HepG2 (cell line): ENCODE measurements around the gene INAFM1. TPM values are rescaled to one million over a fixed set of nuclear protein-coding genes. Genes with fewer than 3 reads are reported as not detected.

Experiments
- AHDC1 ChIP-seq: sonication (generic); formaldehyde crosslinking; IDR thresholded peaks from 2 replicates; pipeline ENCODE4 v1.5.1; 2020; ENCODE audit warnings: mild to moderate bottlenecking, missing genetic modification reagents, borderline replicate concordance
- CTCF ChIP-seq: sonication (generic); formaldehyde crosslinking; IDR thresholded peaks from 2 replicates; pipeline ENCODE4 v1.5.0; 2020; ENCODE audit warnings: mild to moderate bottlenecking, missing genetic modification reagents, moderate library complexity
- HDAC1 ChIP-seq: sonication (generic); formaldehyde crosslinking; IDR thresholded peaks from 2 replicates; pipeline ENCODE4 v1.5.1; 2020; ENCODE audit warnings: mild to moderate bottlenecking, missing genetic modification reagents
- JDP2 ChIP-seq: sonication (generic); formaldehyde crosslinking; IDR thresholded peaks from 2 replicates; pipeline ENCODE4 v1.8.1; 2022; ENCODE audit warnings: missing genetic modification reagents, borderline replicate concordance
- KAT8 ChIP-seq: IDR thresholded peaks from 2 replicates; pipeline ENCODE4 v1.6.1; 2016; ENCODE audit warnings: missing genetic modification reagents, missing compliant biosample characterization
- KLF16 ChIP-seq, 2 experiments: sonication (generic) in 1 of 2; formaldehyde crosslinking in 1 of 2; IDR thresholded peaks; 2 replicates each; pipeline versions ENCODE4 v1.6.1 to v1.8.0; 2016 to 2023; ENCODE audit warnings: missing genetic modification reagents in 2 of 2, missing compliant biosample characterization in 1 of 2
- MAFK ChIP-seq, 2 experiments: IDR thresholded peaks in 1 of 2; conservative IDR thresholded peaks in 1 of 2; 2 replicates each; pipeline ENCODE4 v1.6.1; 2011; ENCODE audit warnings: improper control_type of control experiment in 2 of 2, low read length in 2 of 2
- MXD4 ChIP-seq: IDR thresholded peaks from 2 replicates; pipeline ENCODE4 v1.6.1; 2016; ENCODE audit warnings: mild to moderate bottlenecking, missing biosample characterization, missing genetic modification reagents
- PHF20 ChIP-seq: sonication (generic); formaldehyde crosslinking; IDR thresholded peaks from 2 replicates; pipeline ENCODE4 v1.5.0; 2020; ENCODE audit warnings: mild to moderate bottlenecking, missing genetic modification reagents
- PRMT3 ChIP-seq: sonication (generic); formaldehyde crosslinking; IDR thresholded peaks from 2 replicates; pipeline ENCODE4 v1.8.1; 2022; ENCODE audit warnings: low read depth, mild to moderate bottlenecking, moderate library complexity, missing genetic modification reagents, borderline replicate concordance
- RBM39 ChIP-seq: fragments of 200-400 bp; formaldehyde crosslinking; IDR thresholded peaks from one replicate; pipeline ENCODE4 v1.6.1; 2018; ENCODE audit warnings: antibody characterized with exemption, mild to moderate bottlenecking, low read depth, low read length; ENCODE audit not compliant: poor library complexity, severe bottlenecking
- RXRB ChIP-seq: IDR thresholded peaks from 2 replicates; pipeline ENCODE4 v1.6.1; 2016; ENCODE audit warnings: borderline replicate concordance, missing genetic modification reagents, missing compliant biosample characterization
- SIX4 ChIP-seq: sonication (generic); formaldehyde crosslinking; IDR thresholded peaks from 2 replicates; pipeline ENCODE4 v1.4.0; 2020; ENCODE audit warnings: missing genetic modification reagents
- SMARCC2 ChIP-seq: fragments of 450-650 bp; IDR thresholded peaks from 2 replicates; pipeline ENCODE4 v1.6.1; 2017; ENCODE audit warnings: antibody characterized with exemption, mild to moderate bottlenecking
- SOX13 ChIP-seq, 3 experiments: fragments of 450-650 bp in 1 of 3; sonication (generic) in 1 of 3; formaldehyde crosslinking in 1 of 3; IDR thresholded peaks in 2 of 3; conservative IDR thresholded peaks in 1 of 3; 2 replicates each; pipeline versions ENCODE4 v1.5.0 to v1.6.1; 2016 to 2020; ENCODE audit warnings: antibody characterized with exemption in 1 of 3, mild to moderate bottlenecking in 1 of 3, missing compliant biosample characterization in 1 of 3, missing genetic modification reagents in 1 of 3, moderate library complexity in 1 of 3
- SYNCRIP ChIP-seq: fragments of 200-400 bp; formaldehyde crosslinking; IDR thresholded peaks from 2 replicates; pipeline ENCODE4 v1.6.1; 2018; ENCODE audit warnings: mild to moderate bottlenecking, low read depth, low read length; ENCODE audit not compliant: insufficient read depth
- TERF1 ChIP-seq: sonication (generic); formaldehyde crosslinking; IDR thresholded peaks from 2 replicates; pipeline ENCODE4 v1.8.0; 2022; ENCODE audit warnings: mild to moderate bottlenecking, missing genetic modification reagents, moderate library complexity
- YY1 ChIP-seq: IDR thresholded peaks from 2 replicates; pipeline ENCODE4 v1.6.1; 2011; ENCODE audit warnings: low read length, low read depth, moderate library complexity, mild to moderate bottlenecking; ENCODE audit not compliant: insufficient read depth, insufficient replicate concordance
- ZNF17 ChIP-seq: sonication (generic); formaldehyde crosslinking; IDR thresholded peaks from 2 replicates; pipeline ENCODE4 v1.5.0; 2020; ENCODE audit warnings: mild to moderate bottlenecking, missing genetic modification reagents
- ZNF230 ChIP-seq: sonication (generic); formaldehyde crosslinking; IDR thresholded peaks from 2 replicates; pipeline ENCODE4 v1.4.0; 2020; ENCODE audit warnings: mild to moderate bottlenecking, missing genetic modification reagents
- polyA plus RNA-seq, 8 experiments: library from polyadenylated mRNA; depleted of rRNA in 3 of 8; stranded (reverse) in 7 of 8; unstranded in 1 of 8; fragments of >200 nt; fragmentation: Illumina TruSeq in 4 of 8; extraction: Trizol in 4 of 8; gene quantifications; 2 replicates each; pipeline versions ENCODE4 v1.2.1 to v1.2.3, GENCODE V29; 2011 to 2016; ENCODE audit warnings: low read depth in 4 of 8, missing spikeins in 1 of 8, mixed read lengths in 1 of 8; ENCODE audit not compliant: insufficient read depth in 1 of 8
- total RNA-seq, 5 experiments: library from RNA; depleted of rRNA; stranded (reverse); fragments of >200 nt; fragmentation: Illumina TruSeq; extraction: Trizol; gene quantifications; 2 replicates each; pipeline ENCODE4 v1.2.3, GENCODE V29; 2016; ENCODE audit warnings: low read depth in 1 of 5

The INAFM1 gene
- total and polyA plus RNA-seq, 2 of the 13 experiments (the other 11 are each of a cell fraction or from before 2014, with no cell fraction given): 0.88 to 1.9 TPM

GRCh38 chr19:47273313-47274070 lies 1.2 kb upstream of the INAFM1 start (continued):
- no peak for TF ChIP-seq CTCF
- TF ChIP-seq AHDC1 (CRISPR knock-in tag): no peak
- TF ChIP-seq SIX4 (CRISPR knock-in tag): 0 out of 2 replicates have a peak, but pooled peaks have one; percentile 33
- peak; percentile 78 for TF ChIP-seq KAT8
- TF ChIP-seq PHF20 (CRISPR knock-in tag): peak; percentile 69
- TF ChIP-seq SMARCC2: no peak
- TF ChIP-seq MAFK (conservative IDR thresholded peaks at IDR 0.05 in 1 of 2, IDR thresholded peaks at IDR 0.05 in 1 of 2; ENCODE audit: low read length in 2 of 2): 0 out of 4 replicates have a peak, but pooled peaks of 1 of the 2 experiments have one; percentile 2
- TF ChIP-seq SOX13 (IDR thresholded peaks at IDR 0.05): no peak
- no peak for TF ChIP-seq SOX13 (CRISPR knock-in tag; conservative IDR thresholded peaks at IDR 0.05 in 1 of 2, IDR thresholded peaks at IDR 0.05 in 1 of 2)
- TF ChIP-seq JDP2: no peak
- TF ChIP-seq RBM39: peak; percentile 16
- TF ChIP-seq TERF1 (CRISPR knock-in tag): 0 out of 2 replicates have a peak, but pooled peaks have one; percentile 35
- peak in 1 of 2 experiments; percentile 57; a peak in 1 of 4 replicates for TF ChIP-seq KLF16 (CRISPR knock-in tag; IDR thresholded peaks at IDR 0.05)
- TF ChIP-seq YY1: peak; percentile 45
- TF ChIP-seq MXD4 (CRISPR knock-in tag): 0 out of 2 replicates have a peak, but pooled peaks have one; percentile 50
- no peak; the same call in 1 of the 2 replicates for TF ChIP-seq ZNF230 (CRISPR knock-in tag)
- no peak for TF ChIP-seq ZNF17
- no peak for TF ChIP-seq PRMT3
- no peak for TF ChIP-seq SYNCRIP
- no peak for TF ChIP-seq RXRB
- peak; percentile 65; the same call in 1 of the 2 replicates for TF ChIP-seq HDAC1 (CRISPR knock-in tag)
